GM12878 (cell line): ENCODE results near the gene SESTD1. TPM values are rescaled to one million over a fixed set of nuclear protein-coding genes. Genes with fewer than 3 reads are reported as not detected.

Experiments used
- ATAC-seq: fragments of 200-7000 bp; cut with Tn5 transposase; 3 replicates; pipeline ENCODE4 v1.9.1; 2020; ENCODE audit warnings: mild to moderate bottlenecking, moderate library complexity
- BruUV-seq: library from RNA; stranded (reverse); fragments of 400-500 nt; replicated peaks from 2 replicates; lab custom pipeline; 2021; lab: Mats Ljungman, UMichigan
- CTCF ChIA-PET: fragments of 300-600 bp; sonication (Branson Sonifier 250); formaldehyde crosslinking; extraction: SDS; loops from one replicate; lab custom pipeline; 2021; ENCODE audit warnings: inconsistent platforms; lab: Yijun Ruan, JAX
- POLR2A ChIA-PET: fragments of 350-600 bp; formaldehyde crosslinking; extraction: SDS; loops from one replicate; lab custom pipeline; 2021; ENCODE audit warnings: inconsistent platforms; lab: Charles Lee
- RAD21 ChIA-PET: fragments of 300-600 bp; sonication (Branson Sonifier 250); formaldehyde crosslinking; loops from one replicate; lab custom pipeline; 2023; ENCODE audit warnings: antibody characterized with exemption; ENCODE audit not compliant: unreplicated experiment; lab: Charles Lee
- SMC1A ChIA-PET: fragments of 300-600 bp; sonication (Branson Sonifier 250); formaldehyde crosslinking; loops from one replicate; lab custom pipeline; 2023; ENCODE audit not compliant: unreplicated experiment, uncharacterized antibody; lab: Charles Lee
- DNase-seq: peaks from one replicate; pipeline ENCODE4 v3.0.0-alpha.2; 2011; ENCODE audit warnings: low read depth, low spot score
- FAIRE-seq: peaks from 3 replicates; lab custom pipeline; 2011; peaks lifted over from hg19 to GRCh38; lab: Jason Lieb, UNC
- H2AFZ ChIP-seq: 2 replicates; pipeline ENCODE4 v1.6.0; 2011; ENCODE audit warnings: low read depth, low read length, control low read depth; ENCODE audit not compliant: control insufficient read depth
- H3K27ac ChIP-seq: 2 replicates; pipeline ENCODE4 v1.5.1; 2011; ENCODE audit warnings: control low read depth; ENCODE audit not compliant: control insufficient read depth, insufficient read depth
- H3K27me3 ChIP-seq, 2 experiments: replicated peaks in 1 of 2; 2 replicates each; pipeline versions ENCODE4 v1.6.0 to v1.6.1; 2011; ENCODE audit warnings: low read length in 1 of 2; ENCODE audit not compliant: control insufficient read depth in 2 of 2, insufficient read depth in 2 of 2
- H3K36me3 ChIP-seq, 2 experiments: 2 replicates each; pipeline ENCODE4 v1.5.1; 2011; ENCODE audit warnings: low read length in 1 of 2; ENCODE audit not compliant: control insufficient read depth in 2 of 2, insufficient read depth in 2 of 2
- H3K4me1 ChIP-seq: 2 replicates; pipeline ENCODE4 v1.6.1; 2011; ENCODE audit warnings: mild to moderate bottlenecking, low read length, moderate library complexity, mixed read lengths; ENCODE audit not compliant: control insufficient read depth, insufficient read depth
- H3K4me2 ChIP-seq: 2 replicates; pipeline ENCODE4 v1.6.0; 2011; ENCODE audit warnings: control low read depth; ENCODE audit not compliant: control insufficient read depth, insufficient read depth
- H3K4me3 ChIP-seq: fragments of 200-600 bp; sonication (generic); 2 replicates; pipeline ENCODE4 v1.5.1; 2016
- H3K79me2 ChIP-seq: 2 replicates; pipeline ENCODE4 v1.6.0; 2011; ENCODE audit warnings: low read length; ENCODE audit not compliant: control insufficient read depth, insufficient read depth
- H3K9ac ChIP-seq: 2 replicates; pipeline ENCODE4 v1.8.0; 2011; ENCODE audit warnings: low read length, control low read depth, mixed read lengths; ENCODE audit not compliant: control insufficient read depth, insufficient read depth
- H3K9me3 ChIP-seq: replicated peaks from 3 replicates; pipeline ENCODE4 v1.5.1; 2011; ENCODE audit warnings: mild to moderate bottlenecking, low read length; ENCODE audit not compliant: control insufficient read depth, insufficient read depth
- H4K20me1 ChIP-seq: 2 replicates; pipeline ENCODE4 v1.6.0; 2011; ENCODE audit not compliant: control insufficient read depth, insufficient read depth
- ATF2 ChIP-seq: IDR thresholded peaks from 2 replicates; pipeline ENCODE4 v1.6.1; 2012; ENCODE audit warnings: low read length, inconsistent platforms
- BHLHE40 ChIP-seq, 2 experiments: fragments of 450-650 bp in 1 of 2; IDR thresholded peaks; 2 replicates each; pipeline ENCODE4 v1.6.1; 2011 to 2017; ENCODE audit warnings: low read depth in 2 of 2, borderline replicate concordance in 1 of 2, improper control_type of control experiment in 1 of 2, low read length in 1 of 2, mild to moderate bottlenecking in 1 of 2
- GATAD2B ChIP-seq: fragments of 450-650 bp; conservative IDR thresholded peaks from 2 replicates; pipeline ENCODE4 v1.6.1; 2017; ENCODE audit warnings: low read depth, mild to moderate bottlenecking, moderate library complexity
- NR2F1 ChIP-seq: fragments of 450-650 bp; conservative IDR thresholded peaks from 2 replicates; pipeline ENCODE4 v1.6.1; 2017; ENCODE audit warnings: mild to moderate bottlenecking
- SKIL ChIP-seq: fragments of 450-650 bp; IDR thresholded peaks from 2 replicates; pipeline ENCODE4 v1.6.1; 2017; ENCODE audit warnings: mild to moderate bottlenecking, low read depth, inconsistent platforms; ENCODE audit not compliant: poor library complexity, severe bottlenecking
- ZNF592 ChIP-seq: fragments of 450-650 bp; IDR thresholded peaks from 2 replicates; pipeline ENCODE4 v1.6.1; 2017; ENCODE audit warnings: mild to moderate bottlenecking, moderate library complexity
- WGBS: methylation state at CpG from one replicate; pipeline ENCODE4 v1.1.6; 2016; ENCODE audit warnings: low lambda C conversion rate; ENCODE audit not compliant: insufficient replicate concordance, insufficient coverage; ENCODE audit errors: missing lambda C conversion rate; 5-methylcytosine and 5-hydroxymethylcytosine counted together
- in situ Hi-C: fragments of 300-500 bp; cut with MboI; formaldehyde crosslinking; loops from 9 replicates; pipeline ENCODE4 v1.14.3; 2018; ENCODE audit warnings: mixed read lengths
- intact Hi-C: fragments of 100-400 bp; cut with micrococcal nuclease; formaldehyde crosslinking; loops from one replicate; pipeline ENCODE4 v1.14.2; 2022; ENCODE audit not compliant: unreplicated experiment
- polyA plus RNA-seq, 11 experiments: library from polyadenylated mRNA; depleted of rRNA in 4 of 11; unstranded in 6 of 11; stranded (reverse) in 5 of 11; fragments of >200 nt; fragmentation: Nextera tagmentation in 4 of 11; fragmentation: Illumina TruSeq in 1 of 11; extraction: Ambion mirVana in 4 of 11; extraction: Trizol in 1 of 11; gene quantifications; 1 replicate in 1 of 11; 2 replicates in 10 of 11; pipeline versions ENCODE4 v1.2.1 to v1.2.3, GENCODE V29; 2011 to 2016; ENCODE audit warnings: inconsistent platforms in 2 of 11, missing spikeins in 2 of 11, low read depth in 1 of 11
- total RNA-seq, 4 experiments: library from RNA; depleted of rRNA in 3 of 4; stranded (reverse); fragments of >200 nt in 3 of 4; fragmentation: Illumina TruSeq in 1 of 4; extraction: Trizol in 1 of 4; gene quantifications; 2 replicates each; pipeline versions ENCODE4 v1.2.1 to v1.2.3, GENCODE V29; 2013 to 2021

The SESTD1 gene
- total and polyA plus RNA-seq, 10 of the 15 experiments (the other 5 are each of a cell fraction or from before 2014, with no cell fraction given), result 4.4 to 22.7 (median 9.5) TPM

- Histone ChIP-seq H3K9me3 (peaks cover 5% of the 10 kb centered on the region; the same call in 2 of the 3 replicates), H2AFZ (no peak overlapping the region), H3K79me2 (peaks cover 20% of the 10 kb centered on the region), H3K27ac (no peak overlapping the region), H3K4me3 (no peak overlapping the region), H3K36me3 (no peaks in the 10 kb centered on the region), H3K9ac (no peak overlapping the region), H3K27me3 (no peaks in the 10 kb centered on the region), H3K4me2 (0 out of 2 replicates have a peak overlapping the region, but pooled peaks have one; percentile 3), H4K20me1 (no peaks in the 10 kb centered on the region), H3K4me1 (peaks cover 8% of the 10 kb centered on the region)
- no peak for ATAC-seq
- SMC1A ChIA-PET, result interaction anchor here (1.7 to 2.3 kb wide), 2 partner anchors 13 to 21 kb away, joined by 6 to 8 read pairs; no protein-coding TSS in a partner anchor
- in situ Hi-C loops (no loop called here), intact Hi-C loops (loop anchor here (5.0 to 10.0 kb wide), 2 partner anchors 228 to 745 kb away; partner anchors contain the start of gene CWC22)
- 59% methylated on average over 3 of the region's 3 CpGs for WGBS
- TF ChIP-seq GATAD2B, result no peak
- TF ChIP-seq BHLHE40 (IDR thresholded peaks at IDR 0.05; ENCODE audit: borderline replicate concordance in 1 of 2, low read depth in 2 of 2, low read length in 1 of 2), result peak in 1 of 2 experiments; percentile 33; a peak in 1 of 4 replicates
- no TSS peak for BruUV-seq
- no peak for FAIRE-seq
- POLR2A ChIA-PET, result interaction anchor here (0.8 to 2.9 kb wide), 4 partner anchors 8 to 22 kb away, joined by 3 to 10 read pairs (median 4); no protein-coding TSS in a partner anchor
- RAD21 ChIA-PET, result no interaction called here
- CTCF ChIA-PET, result interaction anchor here (0.6 to 0.7 kb wide), 2 partner anchors 67 to 175 kb away, joined by 3 read pairs; no protein-coding TSS in a partner anchor
- no peak for DNase-seq
These were observed 4.4 kb downstream of the SESTD1 start for GRCh38 chr2:179260224-179260623.

GRCh38 chr2:179255129-179255528 is 9.5 kb downstream of the SESTD1 start:
- Histone ChIP-seq H3K9me3 (peaks cover 2% of the 10 kb centered on the region; the same call in 2 of the 3 replicates), H2AFZ (peak overlapping the region; percentile 10; the same call in 1 of the 2 replicates), H3K27me3 (no peaks in the 10 kb centered on the region), H3K27ac (no peak overlapping the region), H3K4me1 (peaks cover 37% of the 10 kb centered on the region), H3K9ac (no peak overlapping the region), H3K4me2 (peak overlapping the region; percentile 57), H4K20me1 (no peaks in the 10 kb centered on the region), H3K36me3 (no peaks in the 10 kb centered on the region), H3K79me2 (peaks cover 6% of the 10 kb centered on the region), H3K4me3 (peak overlapping the region; percentile 8; the same call in 1 of the 2 replicates)
- in situ Hi-C loops (no loop called here), intact Hi-C loops (loop anchor here (10.0 kb wide), 1 partner anchor 730 kb away; no protein-coding TSS in a partner anchor)
- ATAC-seq, result peak; percentile 29
- no peak for DNase-seq
- ChIA-PET SMC1A (interaction anchor here (0.7 to 4.4 kb wide), 11 partner anchors 8 to 429 kb away, joined by 3 to 24 read pairs (median 6); no protein-coding TSS in a partner anchor), POLR2A (interaction anchor here (0.5 to 1.3 kb wide), 6 partner anchors 8 to 954 kb away, joined by 3 to 5 read pairs (median 3); no protein-coding TSS in a partner anchor), RAD21 (interaction anchor here (0.7 to 4.1 kb wide), 7 partner anchors 7 to 721 kb away, joined by 3 to 18 read pairs (median 3); no protein-coding TSS in a partner anchor), CTCF (interaction anchor here (1.1 to 4.9 kb wide), 5 partner anchors 11 to 340 kb away, joined by 3 to 30 read pairs (median 4); no protein-coding TSS in a partner anchor)
- BruUV-seq, result no TSS peak
- no peak for FAIRE-seq
- WGBS, result 6% methylated on average over 1 of the region's 1 CpG
- TF ChIP-seq ZNF592 (no peak), NR2F1 (peak; percentile 59; the same call in 1 of the 2 replicates), ATF2 (no peak), SKIL (no peak)
